GM19397 (cell line): ENCODE measurements around the gene PRKCH.
A peak's percentile ranks its signal among the peaks of the same experiment; 100 is the strongest.
"Not testable (repeated sequence)": the region's sequence is repeated elsewhere in the genome, so short reads cannot be mapped to it uniquely, and the experiment has no call there.

Source experiments
- ATAC-seq: cut with Tn5 transposase; IDR thresholded peaks from one replicate; pipeline ENCODE4 v1.9.1; 2021; ENCODE audit warnings: mild to moderate bottlenecking, moderate library complexity; ENCODE audit not compliant: unreplicated experiment

The PRKCH gene

GRCh38 chr14:61304688-61305087 lies 16.7 kb upstream of the PRKCH start:
- no peak for ATAC-seq

DNA sequence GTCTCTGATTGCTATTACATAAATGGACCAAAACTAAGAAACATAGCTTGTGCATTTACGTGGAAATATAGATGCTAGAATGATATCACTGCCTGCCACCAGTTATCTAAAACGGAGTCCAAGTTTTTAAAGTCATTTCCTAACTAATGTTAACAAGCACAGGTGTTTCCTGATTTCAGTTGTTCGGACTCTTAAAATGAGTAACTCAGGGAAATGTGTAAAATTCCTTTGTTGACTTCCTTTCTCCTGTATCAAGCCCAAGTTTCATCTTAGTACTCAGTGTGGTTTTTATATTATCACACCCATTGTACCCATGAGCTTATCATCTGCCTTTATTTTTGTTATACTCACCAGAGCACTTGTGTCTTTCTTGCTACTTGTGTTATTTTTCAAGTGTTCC lies 13.2 kb upstream of the PRKCH start:
- no peak for ATAC-seq

GRCh38 chr14:61308701-61309100 lies 12.7 kb upstream of the PRKCH start:
- ATAC-seq, result not testable (repeated sequence)

- ATAC-seq, result no peak
Observed at GRCh38 chr14:61315313-61315712, 6.1 kb upstream of the PRKCH start.

GRCh38 chr14:61319086-61319485 lies 2.3 kb upstream of the PRKCH start:
- ATAC-seq, result no peak

- no peak for ATAC-seq
Observed at GRCh38 chr14:61319706-61320105, 1.7 kb upstream of the PRKCH start.

DNA sequence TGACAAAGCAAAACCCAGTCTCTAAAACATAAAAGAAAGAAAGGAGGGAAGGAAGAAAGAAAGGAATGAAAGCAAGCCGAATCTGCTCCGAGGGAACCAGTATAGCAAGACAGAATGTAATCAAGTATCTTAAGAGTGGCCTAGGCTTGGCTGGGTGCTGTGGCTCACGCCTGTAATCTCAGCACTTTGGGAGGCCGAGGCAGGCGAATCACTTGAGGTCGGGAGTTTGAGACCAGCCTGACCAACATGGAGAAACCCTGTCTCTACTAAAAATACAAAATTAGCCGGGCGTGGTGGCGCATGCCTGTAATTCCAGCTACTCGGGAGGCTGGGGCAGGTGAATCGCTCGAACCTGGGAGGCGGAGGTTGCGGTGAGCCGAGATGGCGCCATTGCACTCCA lies 1.2 kb upstream of the PRKCH start:
- ATAC-seq, result not testable (repeated sequence)

DNA sequence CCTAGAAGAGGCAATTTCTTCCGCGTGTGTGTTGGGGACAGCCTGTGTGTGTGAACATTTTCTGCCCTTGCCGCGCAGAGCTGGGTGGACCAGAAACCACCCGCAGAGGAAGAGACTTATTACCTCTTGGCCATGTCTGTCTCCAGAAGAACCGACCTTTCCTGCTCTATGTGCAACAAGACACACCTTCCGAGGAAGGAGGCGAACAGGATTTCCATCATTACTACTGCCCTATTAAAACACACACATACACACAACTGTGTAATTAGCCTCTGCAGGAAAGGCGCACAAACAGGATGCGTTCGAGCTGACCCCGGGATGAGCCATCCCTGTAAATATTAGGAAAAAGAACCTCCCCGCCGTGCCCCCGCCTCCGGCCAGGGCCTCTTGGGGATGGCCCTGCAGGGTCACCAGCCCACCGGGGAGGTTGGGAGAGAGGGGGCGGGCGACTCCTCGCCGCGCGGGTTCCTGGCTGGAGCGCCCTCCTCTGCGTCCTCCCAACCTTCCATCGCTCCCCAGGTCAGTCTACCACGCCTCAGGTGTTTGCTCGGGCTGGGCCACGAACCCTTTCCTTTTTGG lies 484 bp upstream of the PRKCH start:
- ATAC-seq, result peak; percentile 9

DNA sequence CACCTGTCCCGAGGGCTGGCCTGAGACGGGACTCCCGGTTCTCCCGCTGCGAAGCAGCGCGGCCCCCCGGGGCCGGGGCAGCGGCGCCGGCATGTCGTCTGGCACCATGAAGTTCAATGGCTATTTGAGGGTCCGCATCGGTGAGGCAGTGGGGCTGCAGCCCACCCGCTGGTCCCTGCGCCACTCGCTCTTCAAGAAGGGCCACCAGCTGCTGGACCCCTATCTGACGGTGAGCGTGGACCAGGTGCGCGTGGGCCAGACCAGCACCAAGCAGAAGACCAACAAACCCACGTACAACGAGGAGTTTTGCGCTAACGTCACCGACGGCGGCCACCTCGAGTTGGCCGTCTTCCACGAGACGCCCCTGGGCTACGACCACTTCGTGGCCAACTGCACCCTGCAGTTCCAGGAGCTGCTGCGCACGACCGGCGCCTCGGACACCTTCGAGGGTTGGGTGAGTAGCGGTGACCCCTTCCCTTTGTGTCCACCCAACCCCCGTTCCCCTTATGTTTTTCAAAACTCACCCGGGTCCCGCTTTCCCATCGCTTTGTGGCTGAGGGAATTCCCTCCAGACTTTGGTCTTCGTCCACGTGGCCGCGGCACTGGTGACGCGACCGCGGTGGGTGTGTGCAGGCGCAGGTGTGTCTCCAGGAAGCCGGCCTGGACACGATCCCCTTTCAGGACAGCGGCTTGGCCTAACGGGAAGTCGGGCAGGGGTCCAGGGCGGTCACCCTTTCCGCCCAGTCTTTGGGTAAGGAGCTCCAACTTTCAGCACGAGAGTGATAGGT lies 826 bp downstream of the PRKCH start:
- ATAC-seq, result no peak

GRCh38 chr14:61322799-61323290 lies 1.5 kb downstream of the PRKCH start:
- no peak for ATAC-seq

GRCh38 chr14:61323970-61324369 lies 2.6 kb downstream of the PRKCH start:
- ATAC-seq, result no peak

GRCh38 chr14:61325166-61325565 lies 3.8 kb downstream of the PRKCH start:
- no peak for ATAC-seq

DNA sequence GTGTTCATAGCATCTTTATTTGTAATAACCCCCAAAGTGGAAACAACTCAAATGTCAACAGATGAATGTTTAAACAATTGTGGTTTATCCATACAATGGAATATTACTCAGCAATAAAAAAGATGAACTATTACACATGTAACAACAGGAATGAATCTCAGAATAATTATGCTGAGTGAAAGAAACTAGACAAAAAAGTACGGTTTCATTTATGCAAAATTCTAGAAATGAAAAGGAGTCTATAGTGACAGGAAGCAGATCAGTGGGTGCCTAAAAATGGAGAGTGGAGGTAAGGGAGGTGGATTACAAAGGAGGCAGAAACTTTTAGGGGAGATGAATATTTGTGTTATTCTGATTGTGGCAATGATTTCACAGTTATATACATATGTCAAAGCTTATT lies 4.8 kb downstream of the PRKCH start:
- no peak for ATAC-seq

DNA sequence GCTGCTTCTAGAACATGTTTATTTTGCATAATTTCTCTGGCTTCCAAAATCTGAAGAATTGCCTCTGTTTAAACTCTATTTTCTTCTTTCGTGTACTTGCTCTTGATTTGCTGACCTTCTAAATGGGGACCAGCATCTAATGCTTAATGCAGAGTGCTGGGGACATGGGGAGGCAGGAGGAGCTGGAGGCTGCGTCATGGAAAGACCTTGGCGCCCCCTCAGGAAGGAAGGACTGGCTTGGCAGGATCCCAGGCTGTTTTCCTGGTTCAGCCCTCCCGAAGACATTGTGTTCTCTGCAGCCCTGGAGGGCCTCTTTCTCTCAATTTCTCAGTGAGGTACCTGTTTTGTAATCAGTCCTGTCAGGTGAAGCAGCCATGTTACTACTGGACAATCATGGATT lies 5.5 kb downstream of the PRKCH start:
- no peak for ATAC-seq

GRCh38 chr14:61328626-61329262 lies 7.4 kb downstream of the PRKCH start:
- no peak for ATAC-seq

DNA sequence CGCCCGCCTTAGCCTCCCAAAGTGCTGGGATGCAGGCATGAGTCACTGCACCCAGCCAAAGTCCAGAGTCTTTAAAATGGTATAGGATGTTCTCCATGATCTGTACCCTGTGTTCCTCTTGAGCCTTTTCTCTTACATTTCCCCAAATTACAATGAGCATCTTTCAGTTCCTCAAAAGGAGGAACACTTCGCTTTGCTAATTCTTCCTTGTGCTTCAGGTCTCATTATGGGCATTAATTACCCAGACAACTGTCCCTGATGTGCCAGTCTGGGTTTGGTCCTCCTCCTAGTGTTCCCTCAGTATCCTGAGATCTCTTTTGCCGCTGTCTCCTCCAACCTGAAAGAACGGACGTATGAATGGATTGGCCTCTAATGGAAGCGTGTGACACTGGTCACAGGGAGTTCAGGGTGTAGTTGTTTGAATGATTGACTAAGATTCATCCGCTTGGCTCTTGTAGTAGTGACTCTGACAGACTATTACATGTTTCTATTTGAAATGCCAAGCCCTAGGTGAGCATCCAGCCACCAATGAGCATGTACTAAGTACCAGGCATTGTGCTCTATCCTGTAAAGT lies 8.2 kb downstream of the PRKCH start:
- no peak for ATAC-seq

DNA sequence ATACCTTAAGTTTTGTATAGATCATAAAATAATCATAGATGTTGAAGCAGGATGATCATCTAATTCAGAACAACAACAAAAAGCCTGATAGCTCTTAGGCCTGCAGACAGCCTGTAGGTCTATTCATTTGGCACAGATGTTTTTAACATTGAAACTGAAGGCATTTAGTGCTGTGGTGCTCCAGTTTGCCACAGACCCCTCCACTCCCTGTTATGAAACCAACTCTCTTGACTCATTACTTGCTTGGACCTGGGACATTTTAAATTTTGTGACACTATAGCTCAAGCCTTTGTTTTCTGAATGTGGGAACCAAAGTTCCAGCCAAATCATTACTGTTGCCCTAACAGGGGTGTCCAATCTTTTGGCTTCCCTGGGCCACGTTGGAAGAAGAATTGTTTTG lies 9.1 kb downstream of the PRKCH start:
- ATAC-seq, result no peak

DNA sequence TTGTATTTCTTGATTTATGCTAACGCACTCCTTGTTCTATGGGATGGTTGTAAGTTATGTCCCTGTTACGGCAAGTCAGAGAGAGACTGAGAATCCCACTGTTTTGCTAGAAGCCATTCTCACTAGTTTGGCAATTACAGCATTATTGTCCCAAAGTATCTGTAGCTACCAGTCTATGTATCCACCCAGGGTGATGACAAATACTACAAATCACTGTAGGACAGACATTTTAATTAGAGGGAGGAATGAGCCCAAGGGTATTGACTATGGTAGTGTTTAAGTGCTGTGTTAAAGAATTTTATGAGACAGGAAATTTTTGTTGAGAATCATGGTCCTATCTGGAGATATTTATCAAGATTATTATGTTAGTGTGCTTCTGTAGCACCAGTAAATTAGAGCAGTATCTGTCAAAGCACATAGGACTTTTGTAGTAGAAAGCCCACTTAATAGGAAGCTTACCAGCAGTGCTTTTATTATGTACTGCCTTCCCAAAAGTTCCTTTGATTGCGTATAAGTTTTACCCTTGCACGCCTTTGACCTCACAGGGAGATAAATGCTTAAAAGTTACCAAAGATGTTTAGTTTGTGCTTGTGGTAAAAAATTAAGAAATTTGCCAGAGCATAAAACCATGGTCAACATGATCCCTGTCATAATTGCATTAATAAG lies 10.7 kb downstream of the PRKCH start:
- no peak for ATAC-seq

GRCh38 chr14:61332658-61333029 lies 11.3 kb downstream of the PRKCH start:
- no peak for ATAC-seq

GRCh38 chr14:61333087-61333486 lies 11.7 kb downstream of the PRKCH start:
- ATAC-seq, result no peak

DNA sequence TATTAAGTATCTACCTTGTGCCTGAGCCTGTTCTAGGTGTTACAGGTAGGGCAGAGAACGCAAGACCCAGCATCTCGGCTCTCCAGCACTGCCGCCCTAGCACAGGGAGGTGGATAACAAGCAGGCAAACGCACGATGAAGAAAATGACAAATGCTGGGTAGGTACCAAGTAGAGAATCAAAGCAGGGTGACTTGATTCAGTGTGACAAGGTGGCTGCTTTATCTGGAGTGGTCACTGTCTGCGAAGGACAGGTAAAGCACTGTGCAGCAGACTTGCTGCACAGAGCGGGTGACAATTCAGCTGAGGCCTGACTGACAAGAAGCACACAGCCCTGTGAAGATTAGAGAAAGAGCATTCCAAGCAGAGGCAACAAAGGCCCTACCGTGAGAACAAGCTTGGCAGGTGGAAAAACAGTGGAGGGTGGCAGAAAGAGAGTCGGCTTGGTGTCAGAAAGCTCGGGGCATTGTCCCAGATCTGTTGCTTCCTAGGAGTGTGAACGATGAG lies 12.9 kb downstream of the PRKCH start:
- no peak for ATAC-seq
